ENCODE results near the gene PDCL2.

GRCh38 chr4:55546506-55546755 is 45.6 kb downstream of the PDCL2 start:
- TF ChIP-seq, protein P1, sequence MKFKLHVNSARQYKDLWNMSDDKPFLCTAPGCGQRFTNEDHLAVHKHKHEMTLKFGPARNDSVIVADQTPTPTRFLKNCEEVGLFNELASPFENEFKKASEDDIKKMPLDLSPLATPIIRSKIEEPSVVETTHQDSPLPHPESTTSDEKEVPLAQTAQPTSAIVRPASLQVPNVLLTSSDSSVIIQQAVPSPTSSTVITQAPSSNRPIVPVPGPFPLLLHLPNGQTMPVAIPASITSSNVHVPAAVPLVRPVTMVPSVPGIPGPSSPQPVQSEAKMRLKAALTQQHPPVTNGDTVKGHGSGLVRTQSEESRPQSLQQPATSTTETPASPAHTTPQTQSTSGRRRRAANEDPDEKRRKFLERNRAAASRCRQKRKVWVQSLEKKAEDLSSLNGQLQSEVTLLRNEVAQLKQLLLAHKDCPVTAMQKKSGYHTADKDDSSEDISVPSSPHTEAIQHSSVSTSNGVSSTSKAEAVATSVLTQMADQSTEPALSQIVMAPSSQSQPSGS (IDR thresholded peaks at IDR 0.05; ENCODE audit: low read length): no peak
- no peak for TF ChIP-seq NRF1 (conservative IDR thresholded peaks at IDR 0.05; ENCODE audit: low read depth, low read length)
- TF ChIP-seq, protein P2, sequence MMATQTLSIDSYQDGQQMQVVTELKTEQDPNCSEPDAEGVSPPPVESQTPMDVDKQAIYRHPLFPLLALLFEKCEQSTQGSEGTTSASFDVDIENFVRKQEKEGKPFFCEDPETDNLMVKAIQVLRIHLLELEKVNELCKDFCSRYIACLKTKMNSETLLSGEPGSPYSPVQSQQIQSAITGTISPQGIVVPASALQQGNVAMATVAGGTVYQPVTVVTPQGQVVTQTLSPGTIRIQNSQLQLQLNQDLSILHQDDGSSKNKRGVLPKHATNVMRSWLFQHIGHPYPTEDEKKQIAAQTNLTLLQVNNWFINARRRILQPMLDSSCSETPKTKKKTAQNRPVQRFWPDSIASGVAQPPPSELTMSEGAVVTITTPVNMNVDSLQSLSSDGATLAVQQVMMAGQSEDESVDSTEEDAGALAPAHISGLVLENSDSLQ (IDR thresholded peaks at IDR 0.05): no peak
- TF ChIP-seq POLR2A (IDR thresholded peaks at IDR 0.05; ENCODE audit: low read depth, low read length): no peak
- TF ChIP-seq, protein P3, sequence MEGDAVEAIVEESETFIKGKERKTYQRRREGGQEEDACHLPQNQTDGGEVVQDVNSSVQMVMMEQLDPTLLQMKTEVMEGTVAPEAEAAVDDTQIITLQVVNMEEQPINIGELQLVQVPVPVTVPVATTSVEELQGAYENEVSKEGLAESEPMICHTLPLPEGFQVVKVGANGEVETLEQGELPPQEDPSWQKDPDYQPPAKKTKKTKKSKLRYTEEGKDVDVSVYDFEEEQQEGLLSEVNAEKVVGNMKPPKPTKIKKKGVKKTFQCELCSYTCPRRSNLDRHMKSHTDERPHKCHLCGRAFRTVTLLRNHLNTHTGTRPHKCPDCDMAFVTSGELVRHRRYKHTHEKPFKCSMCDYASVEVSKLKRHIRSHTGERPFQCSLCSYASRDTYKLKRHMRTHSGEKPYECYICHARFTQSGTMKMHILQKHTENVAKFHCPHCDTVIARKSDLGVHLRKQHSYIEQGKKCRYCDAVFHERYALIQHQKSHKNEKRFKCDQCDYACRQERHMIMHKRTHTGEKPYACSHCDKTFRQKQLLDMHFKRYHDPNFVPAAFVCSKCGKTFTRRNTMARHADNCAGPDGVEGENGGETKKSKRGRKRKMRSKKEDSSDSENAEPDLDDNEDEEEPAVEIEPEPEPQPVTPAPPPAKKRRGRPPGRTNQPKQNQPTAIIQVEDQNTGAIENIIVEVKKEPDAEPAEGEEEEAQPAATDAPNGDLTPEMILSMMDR (IDR thresholded peaks at IDR 0.05 in 2 of 3, conservative IDR thresholded peaks at IDR 0.05 in 1 of 3; ENCODE audit: control insufficient read depth in 2 of 3, extremely low read depth in 1 of 3, insufficient read depth in 1 of 3, low read depth in 3 of 3, low read length in 3 of 3): no peak
- TF ChIP-seq POLR2AphosphoS5 (IDR thresholded peaks at IDR 0.05; ENCODE audit: low read length): no peak
- no peak for TF ChIP-seq YY1 (IDR thresholded peaks at IDR 0.05; ENCODE audit: low read depth, low read length)
- TF ChIP-seq EZH2 (IDR thresholded peaks at IDR 0.05; ENCODE audit: borderline replicate concordance, control insufficient read depth, low read depth, low read length): no peak
- no peak for TF ChIP-seq CHD1 (IDR thresholded peaks at IDR 0.05; ENCODE audit: low read depth, low read length)
